Upper lobe of left lung (tissue), 4 donors: ENCODE data around the gene GDF11.

Experiments
- EP300 ChIP-seq, 4 donors: sonication (generic); formaldehyde crosslinking; IDR thresholded peaks; one replicate each; pipeline ENCODE4 v1.5.1; 2017; ENCODE audit warnings: antibody characterized with exemption in 4 of 4, control low read depth in 2 of 4
- POLR2A ChIP-seq, 4 donors: fragments of 450-650 bp; IDR thresholded peaks; one replicate each; pipeline ENCODE4 v1.5.1; 2016 to 2017; ENCODE audit warnings: antibody characterized with exemption in 4 of 4, mild to moderate bottlenecking in 2 of 4
- POLR2AphosphoS5 ChIP-seq, 2 donors: sonication (generic); formaldehyde crosslinking; IDR thresholded peaks; one replicate each; pipeline ENCODE4 v1.5.1; 2017; ENCODE audit warnings: antibody characterized with exemption in 2 of 2
- TF ChIP-seq, protein P1 (sequence below), 6 experiments: fragments of 450-650 bp in 4 of 6; fragments of 200-600 bp in 2 of 6; sonication (generic) in 2 of 6; IDR thresholded peaks; one replicate each; pipeline ENCODE4 v1.5.1; 2016 to 2019; ENCODE audit warnings: antibody characterized with exemption in 6 of 6

DNA sequence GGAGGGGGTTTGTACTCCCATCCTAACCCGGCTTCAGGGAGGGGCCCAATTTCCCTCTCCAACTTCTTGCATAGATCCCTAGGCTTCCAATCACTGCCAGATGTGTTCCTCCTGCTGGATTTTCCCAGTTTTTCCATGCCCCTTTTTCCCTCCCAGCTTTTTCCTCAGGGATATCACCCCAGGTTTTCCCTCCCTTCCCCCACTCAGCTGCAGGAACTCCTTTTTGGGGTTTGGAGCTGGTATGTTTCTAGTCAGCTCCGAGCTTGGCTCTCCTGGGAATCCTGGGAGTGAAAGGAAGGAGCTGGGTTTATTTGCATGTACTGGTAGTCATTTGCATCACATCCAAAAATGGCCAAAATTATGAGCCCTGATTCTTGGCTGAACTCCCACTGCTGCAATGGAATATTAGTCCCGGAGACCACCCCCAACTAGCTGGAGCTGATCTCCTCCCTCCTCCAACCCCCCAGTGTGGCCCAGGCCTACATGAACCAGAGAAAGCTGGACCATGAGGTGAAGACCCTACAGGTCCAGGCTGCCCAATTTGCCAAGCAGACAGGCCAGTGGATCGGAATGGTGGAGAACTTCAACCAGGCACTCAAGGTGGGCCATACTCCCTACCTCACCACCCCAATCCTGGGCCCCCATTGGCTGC lies 24.2 kb upstream of the GDF11 start:
- TF ChIP-seq POLR2A (IDR thresholded peaks at IDR 0.05) (no peak), POLR2AphosphoS5 (IDR thresholded peaks at IDR 0.05) (no peak), EP300 (IDR thresholded peaks at IDR 0.05) (no peak)
- TF ChIP-seq, protein P1, sequence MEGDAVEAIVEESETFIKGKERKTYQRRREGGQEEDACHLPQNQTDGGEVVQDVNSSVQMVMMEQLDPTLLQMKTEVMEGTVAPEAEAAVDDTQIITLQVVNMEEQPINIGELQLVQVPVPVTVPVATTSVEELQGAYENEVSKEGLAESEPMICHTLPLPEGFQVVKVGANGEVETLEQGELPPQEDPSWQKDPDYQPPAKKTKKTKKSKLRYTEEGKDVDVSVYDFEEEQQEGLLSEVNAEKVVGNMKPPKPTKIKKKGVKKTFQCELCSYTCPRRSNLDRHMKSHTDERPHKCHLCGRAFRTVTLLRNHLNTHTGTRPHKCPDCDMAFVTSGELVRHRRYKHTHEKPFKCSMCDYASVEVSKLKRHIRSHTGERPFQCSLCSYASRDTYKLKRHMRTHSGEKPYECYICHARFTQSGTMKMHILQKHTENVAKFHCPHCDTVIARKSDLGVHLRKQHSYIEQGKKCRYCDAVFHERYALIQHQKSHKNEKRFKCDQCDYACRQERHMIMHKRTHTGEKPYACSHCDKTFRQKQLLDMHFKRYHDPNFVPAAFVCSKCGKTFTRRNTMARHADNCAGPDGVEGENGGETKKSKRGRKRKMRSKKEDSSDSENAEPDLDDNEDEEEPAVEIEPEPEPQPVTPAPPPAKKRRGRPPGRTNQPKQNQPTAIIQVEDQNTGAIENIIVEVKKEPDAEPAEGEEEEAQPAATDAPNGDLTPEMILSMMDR (IDR thresholded peaks at IDR 0.05), result no peak
